ENCODE results near the gene NFASC. TPM values are rescaled to one million over a fixed set of nuclear protein-coding genes. Genes with fewer than 3 reads are reported as not detected.

Gene NFASC
- total RNA-seq, 8 experiments from 2014 or later, result 0.56 to 85.7 (median 43.3) TPM

GRCh38 chr1:205058853-205059252 lies 188.2 kb downstream of the NFASC start:
- in situ Hi-C loops (cut with MboI; ENCODE audit: low pct_unique_long_range_greater_than_20kb in 2 of 9, low sequenced_read_pairs in 9 of 9, unreplicated experiment in 9 of 9), result loop anchor here in 2 of 9 experiments (10.0 to 25.0 kb wide), 2 partner anchors 64 to 97 kb away; no protein-coding TSS in a partner anchor
- Histone ChIP-seq H3K4me3 (no peak overlapping the region), H3K4me1 (replicated peaks in 1 of 2) (peaks cover 35 to 36% of the 10 kb centered on the region in 2 donors), H3K27ac (no peak overlapping the region)
- no peak for ATAC-seq (replicated peaks in 6 of 8)
- 74 to 100% (median 87%) methylated on average over 1 to 12 of the region's 12 CpGs; no CpG with 5 or more reads in 3 of the 10 experiments for WGBS, 10 experiments

GRCh38 chr1:205059660-205060059 lies 189.0 kb downstream of the NFASC start:
- 20 to 100% (median 81%) methylated on average over 1 to 4 of the region's 6 CpGs; no CpG with 5 or more reads in 3 of the 10 experiments for WGBS, 10 experiments
- Histone ChIP-seq H3K27ac (no peak overlapping the region), H3K4me3 (no peak overlapping the region), H3K4me1 (replicated peaks in 1 of 2) (peaks cover 30 to 31% of the 10 kb centered on the region in 2 donors)
- in situ Hi-C loops (cut with MboI; ENCODE audit: low pct_unique_long_range_greater_than_20kb in 2 of 9, low sequenced_read_pairs in 9 of 9, unreplicated experiment in 9 of 9), result loop anchor here in 6 of 9 experiments (5.0 to 25.0 kb wide), 4 partner anchors 65 to 97 kb away; no protein-coding TSS in a partner anchor
- ATAC-seq (replicated peaks in 6 of 8), result no peak

GRCh38 chr1:205060746-205061145 lies 190.1 kb downstream of the NFASC start:
- in situ Hi-C loops (cut with MboI; ENCODE audit: low pct_unique_long_range_greater_than_20kb in 2 of 9, low sequenced_read_pairs in 9 of 9, unreplicated experiment in 9 of 9), result loop anchor here in 5 of 9 experiments (5.0 to 25.0 kb wide), 4 partner anchors 66 to 98 kb away; no protein-coding TSS in a partner anchor
- WGBS, 10 experiments, result 50 to 93% (median 81%) methylated on average over 1 to 8 of the region's 10 CpGs; no CpG with 5 or more reads in 3 of the 10 experiments
- no peak for ATAC-seq (replicated peaks in 6 of 8)
- no peak overlapping the region for H3K4me3 ChIP-seq
- no peak overlapping the region for H3K27ac ChIP-seq
- peaks cover 22 to 31% of the 10 kb centered on the region in 2 donors for H3K4me1 ChIP-seq (replicated peaks in 1 of 2)

GRCh38 chr1:205061227-205061626 lies 190.6 kb downstream of the NFASC start:
- ATAC-seq (replicated peaks in 6 of 8), result peak in 1 of 8 experiments; percentile 37
- WGBS, 10 experiments, result 0 to 94% (median 72%) methylated on average over 3 to 9 of the region's 14 CpGs; no CpG with 5 or more reads in 6 of the 10 experiments
- Histone ChIP-seq H3K4me1 (replicated peaks in 1 of 2) (peaks cover 18 to 27% of the 10 kb centered on the region in 2 donors), H3K4me3 (no peak overlapping the region), H3K27ac (no peak overlapping the region)
- in situ Hi-C loops (cut with MboI; ENCODE audit: low pct_unique_long_range_greater_than_20kb in 2 of 9, low sequenced_read_pairs in 9 of 9, unreplicated experiment in 9 of 9), result loop anchor here in 5 of 9 experiments (5.0 to 25.0 kb wide), 4 partner anchors 66 to 99 kb away; no protein-coding TSS in a partner anchor

- 0 to 25% (median 11%) methylated on average over 2 to 9 of the region's 13 CpGs; no CpG with 5 or more reads in 5 of the 10 experiments for WGBS, 10 experiments
- in situ Hi-C loops (cut with MboI; ENCODE audit: low pct_unique_long_range_greater_than_20kb in 2 of 9, low sequenced_read_pairs in 9 of 9, unreplicated experiment in 9 of 9), result loop anchor here in 5 of 9 experiments (5.0 to 25.0 kb wide), 4 partner anchors 67 to 99 kb away; no protein-coding TSS in a partner anchor
- Histone ChIP-seq H3K27ac (no peak overlapping the region), H3K4me1 (replicated peaks in 1 of 2) (peaks cover 13 to 22% of the 10 kb centered on the region in 2 donors), H3K4me3 (no peak overlapping the region)
- ATAC-seq (replicated peaks in 6 of 8), result peak; percentile 67 to 89 (median 78)
Observed at GRCh38 chr1:205061665-205062069, 191.0 kb downstream of the NFASC start.

GRCh38 chr1:205062319-205062718 lies 191.7 kb downstream of the NFASC start:
- 70 to 94% (median 89%) methylated on average over 2 to 8 of the region's 8 CpGs; no CpG with 5 or more reads in 4 of the 10 experiments for WGBS, 10 experiments
- H3K27ac ChIP-seq, result no peak overlapping the region

GRCh38 chr1:205062895-205063294 lies 192.2 kb downstream of the NFASC start:
- Histone ChIP-seq H3K4me1 (replicated peaks in 1 of 2) (peaks cover 2 to 12% of the 10 kb centered on the region in 2 donors), H3K4me3 (no peak overlapping the region), H3K27ac (no peak overlapping the region)
- ATAC-seq (replicated peaks in 6 of 8), result no peak
- 40 to 100% (median 87%) methylated on average over 1 to 3 of the region's 3 CpGs; no CpG with 5 or more reads in 2 of the 10 experiments for whole genome bisulfite sequencing, 10 experiments
- in situ Hi-C loops (cut with MboI; ENCODE audit: low pct_unique_long_range_greater_than_20kb in 2 of 9, low sequenced_read_pairs in 9 of 9, unreplicated experiment in 9 of 9), result loop anchor here in 5 of 9 experiments (5.0 to 25.0 kb wide), 4 partner anchors 68 to 101 kb away; no protein-coding TSS in a partner anchor

More at GRCh38 chr1:205062319-205062718, 191.7 kb downstream of the NFASC start:
- Histone ChIP-seq H3K4me1 (replicated peaks in 1 of 2) (peaks cover 7 to 16% of the 10 kb centered on the region in 2 donors), H3K4me3 (no peak overlapping the region)
- in situ Hi-C loops (cut with MboI; ENCODE audit: low pct_unique_long_range_greater_than_20kb in 2 of 9, low sequenced_read_pairs in 9 of 9, unreplicated experiment in 9 of 9), result loop anchor here in 5 of 9 experiments (5.0 to 25.0 kb wide), 4 partner anchors 68 to 100 kb away; no protein-coding TSS in a partner anchor
- ATAC-seq (replicated peaks in 6 of 8), result no peak

GRCh38 chr1:205064301-205064700 lies 193.6 kb downstream of the NFASC start:
- ATAC-seq (replicated peaks in 6 of 8), result no peak
- no peak overlapping the region for H3K4me3 ChIP-seq
- in situ Hi-C loops (cut with MboI; ENCODE audit: low pct_unique_long_range_greater_than_20kb in 2 of 9, low sequenced_read_pairs in 9 of 9, unreplicated experiment in 9 of 9), result loop anchor here in 5 of 9 experiments (5.0 to 25.0 kb wide), 4 partner anchors 70 to 102 kb away; no protein-coding TSS in a partner anchor
- WGBS, 10 experiments, result 75 to 89% (median 88%) methylated on average over 4 to 10 of the region's 11 CpGs; no CpG with 5 or more reads in 6 of the 10 experiments
- H3K27ac ChIP-seq, result no peak overlapping the region
- H3K4me1 ChIP-seq (replicated peaks in 1 of 2), result peaks cover 0 to 8% of the 10 kb centered on the region in 2 donors

GRCh38 chr1:205064741-205065316 lies 194.2 kb downstream of the NFASC start:
- 67 to 92% (median 90%) methylated on average over 2 to 9 of the region's 9 CpGs; no CpG with 5 or more reads in 5 of the 10 experiments for WGBS, 10 experiments
- in situ Hi-C loops (cut with MboI; ENCODE audit: low pct_unique_long_range_greater_than_20kb in 2 of 9, low sequenced_read_pairs in 9 of 9, unreplicated experiment in 9 of 9), result loop anchor here in 5 of 9 experiments (5.0 to 25.0 kb wide), 4 partner anchors 70 to 103 kb away; no protein-coding TSS in a partner anchor
- ATAC-seq (replicated peaks in 6 of 8), result no peak
- Histone ChIP-seq H3K4me1 (replicated peaks in 1 of 2) (peaks cover 0 to 8% of the 10 kb centered on the region in 2 donors), H3K4me3 (no peak overlapping the region), H3K27ac (no peak overlapping the region)

- Histone ChIP-seq H3K4me1 (replicated peaks in 1 of 2) (peaks cover 0 to 8% of the 10 kb centered on the region in 2 donors), H3K4me3 (no peak overlapping the region), H3K27ac (no peak overlapping the region)
- in situ Hi-C loops (cut with MboI; ENCODE audit: low pct_unique_long_range_greater_than_20kb in 2 of 9, low sequenced_read_pairs in 9 of 9, unreplicated experiment in 9 of 9), result loop anchor here in 4 of 9 experiments (10.0 to 25.0 kb wide), 3 partner anchors 71 to 103 kb away; no protein-coding TSS in a partner anchor
- ATAC-seq (replicated peaks in 6 of 8), result no peak
- WGBS, 10 experiments, result 78 to 100% (median 93%) methylated on average over 1 to 11 of the region's 14 CpGs; no CpG with 5 or more reads in 5 of the 10 experiments
Observed at GRCh38 chr1:205065666-205066065, 195.0 kb downstream of the NFASC start.

- H3K4me1 ChIP-seq (replicated peaks in 1 of 2), result peaks cover 0 to 7% of the 10 kb centered on the region in 2 donors
- no peak overlapping the region for H3K27ac ChIP-seq
- no peak overlapping the region for H3K4me3 ChIP-seq
- in situ Hi-C loops (cut with MboI; ENCODE audit: low pct_unique_long_range_greater_than_20kb in 2 of 9, low sequenced_read_pairs in 9 of 9, unreplicated experiment in 9 of 9), result loop anchor here in 4 of 9 experiments (10.0 to 25.0 kb wide), 3 partner anchors 71 to 104 kb away; no protein-coding TSS in a partner anchor
- peak in 3 of 8 experiments; percentile 60 to 83 (median 62) for ATAC-seq (replicated peaks in 6 of 8)
- 43 to 86% (median 74%) methylated on average over 2 to 9 of the region's 13 CpGs; no CpG with 5 or more reads in 4 of the 10 experiments for WGBS, 10 experiments
Observed at GRCh38 chr1:205066141-205066818, 195.6 kb downstream of the NFASC start.

- ATAC-seq (replicated peaks in 6 of 8), result no peak
- Histone ChIP-seq H3K4me3 (no peak overlapping the region), H3K27ac (no peak overlapping the region), H3K4me1 (replicated peaks in 1 of 2) (no peaks in the 10 kb centered on the region)
- 50 to 100% (median 89%) methylated on average over 1 to 6 of the region's 6 CpGs; no CpG with 5 or more reads in 1 of the 10 experiments for WGBS, 10 experiments
- in situ Hi-C loops (cut with MboI; ENCODE audit: low pct_unique_long_range_greater_than_20kb in 2 of 9, low sequenced_read_pairs in 9 of 9, unreplicated experiment in 9 of 9), result loop anchor here in 4 of 9 experiments (10.0 to 25.0 kb wide), 3 partner anchors 72 to 105 kb away; no protein-coding TSS in a partner anchor
Observed at GRCh38 chr1:205067031-205067430, 196.4 kb downstream of the NFASC start.
